HCT116 (cell line): ENCODE results near the gene IGSF23.

ENCODE experiments used
- EZH2 ChIP-seq: fragments of 200-600 bp; sonication (generic); IDR thresholded peaks from 2 replicates; pipeline ENCODE4 v1.6.1; 2017; ENCODE audit warnings: antibody characterized with exemption, mixed run types
- EZH2phosphoT487 ChIP-seq: fragments of 200-600 bp; IDR thresholded peaks from 2 replicates; pipeline ENCODE4 v1.6.1; 2018; ENCODE audit warnings: antibody characterized with exemption, borderline replicate concordance
- FOSL1 ChIP-seq: IDR thresholded peaks from 2 replicates; pipeline ENCODE4 v1.6.1; 2012; ENCODE audit warnings: low read depth
- JUND ChIP-seq: IDR thresholded peaks from 2 replicates; pipeline ENCODE4 v1.6.1; 2012
- POLR2A ChIP-seq: IDR thresholded peaks from 2 replicates; pipeline ENCODE4 v1.7.0; 2011; ENCODE audit warnings: borderline replicate concordance; ENCODE audit not compliant: insufficient read depth, insufficient read length; ENCODE audit errors: extremely low read depth
- POLR2AphosphoS5 ChIP-seq: IDR thresholded peaks from 2 replicates; pipeline ENCODE4 v1.6.1; 2011; ENCODE audit warnings: mild to moderate bottlenecking, low read depth, low read length, moderate library complexity
- RAD21 ChIP-seq: IDR thresholded peaks from 2 replicates; pipeline ENCODE4 v1.6.1; 2012; ENCODE audit warnings: low read depth, mild to moderate bottlenecking
- SIN3A ChIP-seq: IDR thresholded peaks from 2 replicates; pipeline ENCODE4 v1.6.1; 2012; ENCODE audit warnings: low read depth
- YY1 ChIP-seq: IDR thresholded peaks from 2 replicates; pipeline ENCODE4 v1.6.1; 2011; ENCODE audit warnings: low read length, low read depth, moderate library complexity, mild to moderate bottlenecking; ENCODE audit not compliant: insufficient replicate concordance; ENCODE audit errors: extremely low read depth
- TF ChIP-seq, protein P1 (sequence below), 3 experiments: fragments of 200-600 bp in 1 of 3; sonication (generic) in 1 of 3; IDR thresholded peaks in 2 of 3; conservative IDR thresholded peaks in 1 of 3; 2 replicates each; pipeline ENCODE4 v1.5.1; 2012 to 2017; ENCODE audit warnings: low read depth in 2 of 3, low read length in 2 of 3, antibody characterized with exemption in 1 of 3, borderline replicate concordance in 1 of 3, control low read depth in 1 of 3, mild to moderate bottlenecking in 1 of 3, mixed read lengths in 1 of 3, mixed run types in 1 of 3, moderate library complexity in 1 of 3; ENCODE audit not compliant: insufficient read depth in 1 of 3
- TF ChIP-seq, protein P2 (sequence below): IDR thresholded peaks from 2 replicates; pipeline ENCODE4 v1.6.1; 2012; ENCODE audit warnings: low read depth
- TF ChIP-seq, protein P3 (sequence below): IDR thresholded peaks from 2 replicates; pipeline ENCODE4 v1.6.1; 2011; ENCODE audit warnings: mild to moderate bottlenecking, low read length, moderate library complexity; ENCODE audit not compliant: insufficient replicate concordance; ENCODE audit errors: extremely low read depth

DNA sequence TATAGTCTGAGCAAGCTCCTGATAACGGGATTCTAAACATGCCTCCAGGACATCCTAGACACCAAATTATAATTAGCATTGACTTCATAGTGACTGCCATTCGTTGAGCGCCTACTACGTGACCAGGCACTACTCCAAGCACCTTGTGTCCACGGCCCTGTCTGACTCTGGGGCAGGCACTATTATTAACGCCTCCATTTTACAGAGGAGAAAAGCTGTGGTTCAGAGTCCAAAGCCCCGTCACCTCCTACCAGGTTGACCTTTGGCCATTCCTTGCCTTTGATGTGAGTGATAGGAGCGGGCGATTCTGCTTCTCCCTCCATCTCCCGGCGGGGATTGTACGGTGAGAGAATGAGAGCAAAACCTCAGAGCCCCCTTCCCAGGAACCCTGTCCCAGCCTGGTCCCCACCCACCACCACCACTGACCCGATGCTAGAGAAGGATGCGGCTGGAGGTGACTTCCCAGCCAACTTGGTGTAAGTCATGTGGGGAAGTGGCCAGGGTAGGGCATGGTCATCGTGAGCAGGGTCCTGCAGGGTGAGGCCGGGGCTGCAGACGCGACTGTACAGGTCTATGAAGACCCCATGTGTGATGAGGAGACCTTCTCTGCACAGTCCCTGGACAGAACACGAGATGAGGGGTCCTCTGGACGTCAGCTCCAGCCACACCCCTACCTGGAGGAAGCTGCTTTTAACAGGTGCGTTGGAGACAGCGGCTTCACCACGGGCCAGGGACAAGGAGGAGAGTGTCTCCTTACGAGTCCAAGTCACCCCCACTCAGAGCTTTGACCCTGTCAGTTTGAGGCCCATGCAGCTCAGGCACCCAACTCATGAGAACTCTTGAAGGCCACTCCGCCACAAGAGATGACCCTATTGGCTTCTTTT is at the start of gene IGSF23:
- TF ChIP-seq, protein P1, sequence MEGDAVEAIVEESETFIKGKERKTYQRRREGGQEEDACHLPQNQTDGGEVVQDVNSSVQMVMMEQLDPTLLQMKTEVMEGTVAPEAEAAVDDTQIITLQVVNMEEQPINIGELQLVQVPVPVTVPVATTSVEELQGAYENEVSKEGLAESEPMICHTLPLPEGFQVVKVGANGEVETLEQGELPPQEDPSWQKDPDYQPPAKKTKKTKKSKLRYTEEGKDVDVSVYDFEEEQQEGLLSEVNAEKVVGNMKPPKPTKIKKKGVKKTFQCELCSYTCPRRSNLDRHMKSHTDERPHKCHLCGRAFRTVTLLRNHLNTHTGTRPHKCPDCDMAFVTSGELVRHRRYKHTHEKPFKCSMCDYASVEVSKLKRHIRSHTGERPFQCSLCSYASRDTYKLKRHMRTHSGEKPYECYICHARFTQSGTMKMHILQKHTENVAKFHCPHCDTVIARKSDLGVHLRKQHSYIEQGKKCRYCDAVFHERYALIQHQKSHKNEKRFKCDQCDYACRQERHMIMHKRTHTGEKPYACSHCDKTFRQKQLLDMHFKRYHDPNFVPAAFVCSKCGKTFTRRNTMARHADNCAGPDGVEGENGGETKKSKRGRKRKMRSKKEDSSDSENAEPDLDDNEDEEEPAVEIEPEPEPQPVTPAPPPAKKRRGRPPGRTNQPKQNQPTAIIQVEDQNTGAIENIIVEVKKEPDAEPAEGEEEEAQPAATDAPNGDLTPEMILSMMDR (IDR thresholded peaks at IDR 0.05 in 2 of 3, conservative IDR thresholded peaks at IDR 0.05 in 1 of 3; ENCODE audit: borderline replicate concordance in 1 of 3, insufficient read depth in 1 of 3, low read depth in 2 of 3, low read length in 2 of 3) = no peak
- TF ChIP-seq EZH2 (no peak), EZH2phosphoT487 (no peak), POLR2AphosphoS5 (no peak), JUND (no peak), YY1 (no peak), POLR2A (no peak), RAD21 (no peak), SIN3A (no peak), FOSL1 (no peak)
- TF ChIP-seq, protein P2, sequence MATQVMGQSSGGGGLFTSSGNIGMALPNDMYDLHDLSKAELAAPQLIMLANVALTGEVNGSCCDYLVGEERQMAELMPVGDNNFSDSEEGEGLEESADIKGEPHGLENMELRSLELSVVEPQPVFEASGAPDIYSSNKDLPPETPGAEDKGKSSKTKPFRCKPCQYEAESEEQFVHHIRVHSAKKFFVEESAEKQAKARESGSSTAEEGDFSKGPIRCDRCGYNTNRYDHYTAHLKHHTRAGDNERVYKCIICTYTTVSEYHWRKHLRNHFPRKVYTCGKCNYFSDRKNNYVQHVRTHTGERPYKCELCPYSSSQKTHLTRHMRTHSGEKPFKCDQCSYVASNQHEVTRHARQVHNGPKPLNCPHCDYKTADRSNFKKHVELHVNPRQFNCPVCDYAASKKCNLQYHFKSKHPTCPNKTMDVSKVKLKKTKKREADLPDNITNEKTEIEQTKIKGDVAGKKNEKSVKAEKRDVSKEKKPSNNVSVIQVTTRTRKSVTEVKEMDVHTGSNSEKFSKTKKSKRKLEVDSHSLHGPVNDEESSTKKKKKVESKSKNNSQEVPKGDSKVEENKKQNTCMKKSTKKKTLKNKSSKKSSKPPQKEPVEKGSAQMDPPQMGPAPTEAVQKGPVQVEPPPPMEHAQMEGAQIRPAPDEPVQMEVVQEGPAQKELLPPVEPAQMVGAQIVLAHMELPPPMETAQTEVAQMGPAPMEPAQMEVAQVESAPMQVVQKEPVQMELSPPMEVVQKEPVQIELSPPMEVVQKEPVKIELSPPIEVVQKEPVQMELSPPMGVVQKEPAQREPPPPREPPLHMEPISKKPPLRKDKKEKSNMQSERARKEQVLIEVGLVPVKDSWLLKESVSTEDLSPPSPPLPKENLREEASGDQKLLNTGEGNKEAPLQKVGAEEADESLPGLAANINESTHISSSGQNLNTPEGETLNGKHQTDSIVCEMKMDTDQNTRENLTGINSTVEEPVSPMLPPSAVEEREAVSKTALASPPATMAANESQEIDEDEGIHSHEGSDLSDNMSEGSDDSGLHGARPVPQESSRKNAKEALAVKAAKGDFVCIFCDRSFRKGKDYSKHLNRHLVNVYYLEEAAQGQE = no peak
- TF ChIP-seq, protein P3, sequence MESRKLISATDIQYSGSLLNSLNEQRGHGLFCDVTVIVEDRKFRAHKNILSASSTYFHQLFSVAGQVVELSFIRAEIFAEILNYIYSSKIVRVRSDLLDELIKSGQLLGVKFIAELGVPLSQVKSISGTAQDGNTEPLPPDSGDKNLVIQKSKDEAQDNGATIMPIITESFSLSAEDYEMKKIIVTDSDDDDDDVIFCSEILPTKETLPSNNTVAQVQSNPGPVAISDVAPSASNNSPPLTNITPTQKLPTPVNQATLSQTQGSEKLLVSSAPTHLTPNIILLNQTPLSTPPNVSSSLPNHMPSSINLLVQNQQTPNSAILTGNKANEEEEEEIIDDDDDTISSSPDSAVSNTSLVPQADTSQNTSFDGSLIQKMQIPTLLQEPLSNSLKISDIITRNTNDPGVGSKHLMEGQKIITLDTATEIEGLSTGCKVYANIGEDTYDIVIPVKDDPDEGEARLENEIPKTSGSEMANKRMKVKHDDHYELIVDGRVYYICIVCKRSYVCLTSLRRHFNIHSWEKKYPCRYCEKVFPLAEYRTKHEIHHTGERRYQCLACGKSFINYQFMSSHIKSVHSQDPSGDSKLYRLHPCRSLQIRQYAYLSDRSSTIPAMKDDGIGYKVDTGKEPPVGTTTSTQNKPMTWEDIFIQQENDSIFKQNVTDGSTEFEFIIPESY = no peak
